Measurements from ENCODE around the gene TAPBPL.
"Not testable (repeated sequence)": the region's sequence is repeated elsewhere in the genome, so short reads cannot be mapped to it uniquely, and the experiment has no call there.

Gene TAPBPL

DNA sequence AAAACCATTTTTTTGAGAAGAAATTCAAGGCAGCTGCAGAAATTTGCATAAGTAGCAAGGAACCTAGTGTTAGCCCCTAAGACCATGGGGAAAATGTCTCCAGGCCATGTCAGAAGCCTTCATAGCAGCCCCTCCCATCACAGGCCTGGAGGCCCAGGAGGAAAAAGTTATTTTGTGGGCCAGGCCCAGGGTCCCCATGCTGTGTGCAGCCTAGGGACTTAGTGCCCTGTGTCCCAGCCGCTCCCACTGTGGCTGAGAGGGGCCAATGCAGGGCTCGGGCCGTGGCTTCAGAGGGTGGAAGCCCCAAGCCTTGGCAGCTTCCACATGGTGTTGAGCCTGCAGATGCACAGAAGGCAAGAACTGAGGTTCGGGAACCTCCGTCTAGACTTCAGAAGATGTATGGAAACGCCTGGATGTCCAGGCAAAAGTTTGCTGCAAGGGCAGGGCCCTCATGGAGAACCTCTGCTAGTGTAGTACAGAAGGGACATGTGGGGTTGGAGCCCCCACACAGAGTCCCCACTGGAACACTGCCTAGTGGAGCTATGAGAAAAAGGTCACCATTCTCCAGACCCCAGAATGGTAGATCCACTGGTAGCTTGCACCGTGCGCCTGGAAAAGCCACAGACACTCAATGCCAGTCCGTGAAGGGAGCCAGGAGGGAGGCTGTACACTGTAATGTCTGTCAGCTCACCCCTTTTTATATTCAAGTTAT lies 15.9 kb downstream of the TAPBPL start:
- peaks cover 31% of the 10 kb centered on the region for H3K36me3 ChIP-seq (ENCODE audit: insufficient read depth, low read depth, low read length)
- not testable (repeated sequence) for H3K9me3 ChIP-seq (ENCODE audit: insufficient read depth, low read depth, low read length); H3K4me1 ChIP-seq (ENCODE audit: insufficient read depth, low read length); H3K27ac ChIP-seq (ENCODE audit: low read length); H3K4me3 ChIP-seq (ENCODE audit: low read length); H3K9ac ChIP-seq (ENCODE audit: low read depth, low read length); H3K27me3 ChIP-seq (ENCODE audit: insufficient read depth, low read length)

DNA sequence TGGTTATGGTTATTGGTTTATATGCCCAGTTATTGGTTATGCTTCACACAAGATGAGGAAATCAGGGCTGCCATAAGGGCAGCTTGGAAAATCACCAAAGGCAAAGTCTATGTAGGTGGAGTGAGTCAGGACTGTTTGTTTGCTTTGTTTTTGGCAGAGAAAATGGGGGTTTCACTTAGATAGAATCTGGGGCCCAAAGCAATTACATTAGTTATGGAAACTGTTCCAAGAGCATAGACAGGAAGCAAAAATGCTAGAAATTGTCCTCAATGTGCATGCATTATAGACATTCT lies 16.4 kb downstream of the TAPBPL start:
- Histone ChIP-seq H3K27me3 (ENCODE audit: insufficient read depth, low read length) (peaks cover 10% of the 10 kb centered on the region; the same call in 1 of the 2 replicates), H3K9me3 (ENCODE audit: insufficient read depth, low read depth, low read length) (no peaks in the 10 kb centered on the region), H3K36me3 (ENCODE audit: insufficient read depth, low read depth, low read length) (peaks cover 26% of the 10 kb centered on the region), H3K9ac (ENCODE audit: low read depth, low read length) (no peak overlapping the region), H3K4me1 (ENCODE audit: insufficient read depth, low read length) (peaks cover 7% of the 10 kb centered on the region; the same call in 1 of the 2 replicates), H3K4me3 (ENCODE audit: low read length) (no peak overlapping the region), H3K27ac (ENCODE audit: low read length) (no peak overlapping the region)

DNA sequence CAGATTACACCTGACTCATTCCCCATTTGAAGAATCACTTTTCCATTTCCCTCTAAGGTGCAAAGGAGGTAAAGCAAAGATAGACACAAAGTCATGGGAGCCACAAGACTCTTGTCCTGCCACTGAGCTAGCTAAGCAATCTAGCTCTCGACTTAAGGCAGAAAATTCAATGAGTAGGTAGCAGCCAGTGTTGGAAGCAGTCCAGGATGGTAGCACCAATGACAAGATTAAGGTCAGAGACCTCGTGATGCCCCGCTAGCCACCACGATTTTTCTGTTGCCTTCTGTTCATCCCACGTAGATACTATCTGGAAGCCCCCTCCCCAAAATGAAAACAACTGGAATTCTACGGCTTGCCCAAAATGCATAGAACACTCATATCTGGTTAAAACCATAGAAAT lies 17.2 kb downstream of the TAPBPL start:
- peak overlapping the region; percentile 94; the same call in 1 of the 2 replicates for H3K4me3 ChIP-seq (ENCODE audit: low read length)

DNA sequence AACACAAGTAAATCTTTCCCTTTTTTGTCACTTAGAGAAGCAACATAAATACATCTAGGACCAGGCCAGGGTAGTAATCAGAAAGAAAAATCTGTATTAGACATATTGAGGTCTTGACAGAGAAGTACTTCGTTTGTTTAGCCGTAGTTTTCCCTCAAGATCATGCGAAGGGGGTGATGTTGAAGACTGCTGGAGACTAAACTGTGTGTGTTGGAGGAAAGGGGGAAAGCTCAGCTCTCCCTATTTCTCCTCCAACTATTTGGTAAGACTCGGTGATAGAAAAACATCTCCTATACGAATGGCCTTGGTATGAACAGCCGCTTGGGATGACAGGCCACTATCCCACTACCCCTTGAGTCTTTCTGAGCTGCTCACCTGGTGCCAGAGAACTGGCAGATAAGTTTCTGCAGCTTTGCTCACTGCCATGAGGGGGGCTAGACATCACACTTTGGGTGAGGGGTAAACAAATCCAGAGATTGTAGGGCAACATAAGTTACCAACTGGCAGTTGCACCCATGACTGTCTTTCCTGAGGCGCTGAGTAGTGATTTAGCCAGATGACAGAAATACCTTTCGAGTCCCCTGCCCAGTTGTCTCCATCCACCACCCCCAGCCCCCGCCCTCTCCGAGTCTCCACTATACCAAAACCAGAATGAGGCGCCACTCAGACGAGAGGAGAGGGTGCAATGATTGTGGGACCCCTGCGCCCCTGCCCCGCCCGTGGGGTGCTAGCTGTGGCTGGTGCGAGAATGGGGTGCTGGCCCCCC lies 17.9 kb downstream of the TAPBPL start:
- Histone ChIP-seq H3K4me1 (ENCODE audit: insufficient read depth, low read length) (peaks cover 7% of the 10 kb centered on the region; the same call in 1 of the 2 replicates), H3K27ac (ENCODE audit: low read length) (no peak overlapping the region), H3K4me3 (ENCODE audit: low read length) (peak overlapping the region; percentile 94), H3K9me3 (ENCODE audit: insufficient read depth, low read depth, low read length) (no peaks in the 10 kb centered on the region), H3K9ac (ENCODE audit: low read depth, low read length) (peak overlapping the region; percentile 70; the same call in 1 of the 2 replicates), H3K36me3 (ENCODE audit: insufficient read depth, low read depth, low read length) (peaks cover 10% of the 10 kb centered on the region), H3K27me3 (ENCODE audit: insufficient read depth, low read length) (peaks cover 10% of the 10 kb centered on the region; the same call in 1 of the 2 replicates)

More for the DNA sequence above, 17.2 kb downstream of the TAPBPL start:
- Histone ChIP-seq H3K27me3 (ENCODE audit: insufficient read depth, low read length) (peaks cover 10% of the 10 kb centered on the region; the same call in 1 of the 2 replicates), H3K9ac (ENCODE audit: low read depth, low read length) (no peak overlapping the region), H3K9me3 (ENCODE audit: insufficient read depth, low read depth, low read length) (no peaks in the 10 kb centered on the region), H3K4me1 (ENCODE audit: insufficient read depth, low read length) (peaks cover 7% of the 10 kb centered on the region; the same call in 1 of the 2 replicates), H3K27ac (ENCODE audit: low read length) (no peak overlapping the region), H3K36me3 (ENCODE audit: insufficient read depth, low read depth, low read length) (peaks cover 17% of the 10 kb centered on the region)

DNA sequence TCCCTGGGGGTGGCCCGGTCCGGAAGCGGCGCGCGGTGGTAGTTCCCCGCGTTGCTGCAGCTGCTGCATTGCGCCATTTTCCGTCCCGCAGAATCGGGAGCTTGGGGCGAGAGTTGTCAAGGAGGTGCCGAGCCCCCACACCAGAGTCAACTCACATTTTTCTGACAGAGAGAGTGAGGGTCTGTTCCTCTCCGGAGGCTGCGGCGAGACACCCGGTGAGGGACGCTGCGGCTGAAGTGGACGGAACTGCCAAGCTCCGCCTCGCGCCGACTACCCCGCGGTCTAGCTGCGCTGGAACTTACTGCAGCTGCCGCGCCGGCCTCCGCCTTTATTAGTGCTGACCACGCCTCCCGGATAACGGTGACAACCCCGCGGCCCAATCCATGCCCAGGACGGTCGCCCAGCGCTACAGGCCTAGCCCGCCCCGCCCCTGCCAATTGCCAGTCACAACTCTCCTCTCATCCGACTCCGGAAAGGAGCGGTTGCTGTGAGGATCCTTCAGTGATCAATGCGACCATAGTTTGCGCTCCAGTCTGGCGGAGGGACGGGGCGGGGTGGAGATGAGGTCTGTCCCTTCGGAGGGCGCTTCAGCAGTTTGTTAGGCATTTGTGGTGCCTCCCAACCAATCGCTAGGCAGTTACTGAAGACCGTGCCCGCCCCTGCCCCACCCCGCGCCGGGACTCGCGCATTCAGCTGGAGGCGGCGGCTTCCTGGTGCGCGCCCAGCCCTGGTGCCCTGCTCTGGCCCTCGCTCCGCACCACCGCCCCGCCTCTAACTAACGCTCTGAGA lies 18.7 kb downstream of the TAPBPL start, which contains the start of gene VAMP1:
Gene VAMP1 (minus strand): TSS at position 303 of the 789 bp plus-strand sequence. CDS start 146 bp downstream, at position 157.
- Histone ChIP-seq H3K4me1 (ENCODE audit: insufficient read depth, low read length) (peaks cover 7% of the 10 kb centered on the region; the same call in 1 of the 2 replicates), H3K4me3 (ENCODE audit: low read length) (peak within 1 kb of the TSS; percentile 94), H3K9ac (ENCODE audit: low read depth, low read length) (peak within 1 kb of the TSS; percentile 70; the same call in 1 of the 2 replicates), H3K27ac (ENCODE audit: low read length) (no peak within 1 kb of the TSS), H3K36me3 (ENCODE audit: insufficient read depth, low read depth, low read length) (peaks cover 7% of the 10 kb centered on the region; the same call in 1 of the 2 replicates), H3K9me3 (ENCODE audit: insufficient read depth, low read depth, low read length) (no peaks in the 10 kb centered on the region), H3K27me3 (ENCODE audit: insufficient read depth, low read length) (peaks cover 10% of the 10 kb centered on the region; the same call in 1 of the 2 replicates)

DNA sequence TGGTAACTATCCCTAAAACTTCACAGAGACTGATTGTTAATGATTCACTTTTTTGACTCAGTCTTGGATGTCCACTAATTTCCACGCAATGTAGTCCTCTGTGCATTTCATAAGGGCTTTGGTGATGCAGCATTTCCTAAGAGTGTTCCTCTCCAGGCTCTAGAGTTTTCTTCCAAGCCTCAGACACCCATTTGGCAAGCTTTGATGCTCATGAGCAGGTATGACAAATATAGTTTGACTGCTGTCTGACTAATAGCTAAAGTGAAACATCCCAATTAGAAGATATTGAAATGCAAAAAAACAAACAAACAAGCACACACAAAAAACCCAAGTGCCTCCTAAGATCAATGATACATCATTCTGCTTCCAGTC lies 20.1 kb downstream of the TAPBPL start:
- H3K9ac ChIP-seq (ENCODE audit: low read depth, low read length), result no peak overlapping the region
- peaks cover 4% of the 10 kb centered on the region; the same call in 1 of the 2 replicates for H3K36me3 ChIP-seq (ENCODE audit: insufficient read depth, low read depth, low read length)
- H3K4me1 ChIP-seq (ENCODE audit: insufficient read depth, low read length), result peaks cover 7% of the 10 kb centered on the region; the same call in 1 of the 2 replicates
- H3K27me3 ChIP-seq (ENCODE audit: insufficient read depth, low read length), result peaks cover 10% of the 10 kb centered on the region; the same call in 1 of the 2 replicates
- no peaks in the 10 kb centered on the region for H3K9me3 ChIP-seq (ENCODE audit: insufficient read depth, low read depth, low read length)
- H3K4me3 ChIP-seq (ENCODE audit: low read length), result no peak overlapping the region
- no peak overlapping the region for H3K27ac ChIP-seq (ENCODE audit: low read length)

DNA sequence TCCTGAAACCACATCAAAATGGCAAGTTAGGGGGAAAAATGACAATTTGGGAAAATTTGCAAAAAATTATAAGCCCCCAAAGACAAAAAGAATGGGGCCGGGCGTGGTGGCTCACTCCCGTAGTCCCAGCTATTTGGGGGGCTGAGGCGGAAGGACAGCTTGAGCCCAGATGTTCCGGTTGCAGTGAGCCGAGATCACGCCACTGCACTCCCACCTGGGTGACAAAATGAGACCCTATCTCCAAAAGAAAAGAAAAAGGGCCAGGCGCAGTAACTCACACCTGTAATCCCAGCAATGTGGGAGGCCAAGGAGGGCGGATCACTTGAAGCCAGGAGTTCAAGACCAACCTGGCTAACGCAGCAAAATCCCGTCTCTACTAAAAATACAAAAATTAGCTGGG lies 20.6 kb downstream of the TAPBPL start:
- Histone ChIP-seq H3K9me3 (ENCODE audit: insufficient read depth, low read depth, low read length) (no peaks in the 10 kb centered on the region), H3K9ac (ENCODE audit: low read depth, low read length) (no peak overlapping the region), H3K27ac (ENCODE audit: low read length) (no peak overlapping the region), H3K4me3 (ENCODE audit: low read length) (no peak overlapping the region), H3K4me1 (ENCODE audit: insufficient read depth, low read length) (peaks cover 7% of the 10 kb centered on the region; the same call in 1 of the 2 replicates), H3K36me3 (ENCODE audit: insufficient read depth, low read depth, low read length) (peaks cover 4% of the 10 kb centered on the region; the same call in 1 of the 2 replicates), H3K27me3 (ENCODE audit: insufficient read depth, low read length) (peaks cover 10% of the 10 kb centered on the region; the same call in 1 of the 2 replicates)

DNA sequence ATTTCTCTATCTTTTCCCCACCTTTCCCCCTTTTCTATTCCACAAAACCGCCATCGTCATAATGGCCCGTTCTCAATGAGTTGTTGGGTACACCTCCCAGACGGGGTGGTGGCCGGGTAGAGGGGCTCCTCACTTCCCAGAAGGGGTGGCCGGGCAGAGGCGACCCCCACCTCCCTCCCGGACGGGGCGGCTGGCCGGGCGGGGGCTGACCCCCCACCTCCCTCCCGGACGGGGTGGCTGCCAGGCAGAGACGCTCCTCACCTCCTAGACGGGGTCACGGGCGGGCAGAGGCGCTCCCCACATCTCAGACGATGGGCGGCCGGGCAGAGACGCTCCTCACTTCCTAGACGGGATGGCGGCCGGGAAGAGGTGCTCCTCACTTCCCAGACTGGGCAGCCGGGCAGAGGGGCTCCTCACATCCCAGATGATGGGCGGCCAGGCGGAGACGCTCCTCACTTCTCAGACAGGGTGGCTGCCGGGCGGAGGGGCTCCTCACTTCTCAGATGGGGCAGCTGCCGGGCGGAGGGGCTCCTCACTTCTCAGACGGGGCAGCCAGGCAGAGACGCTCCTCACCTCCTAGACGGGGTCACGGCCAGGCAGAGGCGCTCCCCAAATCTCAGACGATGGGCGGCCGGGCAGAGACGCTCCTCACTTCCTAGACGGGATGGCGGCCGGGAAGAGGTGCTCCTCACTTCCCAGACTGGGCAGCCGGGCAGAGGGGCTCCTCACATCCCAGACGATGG lies 23.6 kb downstream of the TAPBPL start:
- H3K27ac ChIP-seq (ENCODE audit: low read length); H3K27me3 ChIP-seq (ENCODE audit: insufficient read depth, low read length); H3K36me3 ChIP-seq (ENCODE audit: insufficient read depth, low read depth, low read length); H3K4me3 ChIP-seq (ENCODE audit: low read length); H3K9ac ChIP-seq (ENCODE audit: low read depth, low read length); H3K4me1 ChIP-seq (ENCODE audit: insufficient read depth, low read length); H3K9me3 ChIP-seq (ENCODE audit: insufficient read depth, low read depth, low read length): not testable (repeated sequence)

DNA sequence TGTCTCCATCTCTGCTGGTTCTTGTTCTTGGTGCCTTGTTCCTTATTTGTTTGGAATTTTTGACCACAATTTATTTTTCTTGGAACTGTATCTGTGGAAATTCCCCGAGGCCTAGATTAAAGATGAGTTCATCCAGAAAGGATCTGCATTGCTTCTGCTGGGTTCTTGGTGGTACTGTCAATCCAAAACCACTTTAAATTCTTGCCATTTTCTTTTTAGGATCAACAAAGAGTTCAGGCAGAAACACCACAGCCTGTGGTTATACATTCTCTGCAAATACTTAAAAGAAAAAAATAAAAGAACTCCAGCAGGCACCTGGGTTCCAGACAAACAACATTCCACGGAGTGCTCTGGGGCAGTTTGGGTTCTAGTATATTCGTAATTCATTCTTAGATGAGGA lies 24.6 kb downstream of the TAPBPL start:
- Histone ChIP-seq H3K9ac (ENCODE audit: low read depth, low read length) (no peak overlapping the region), H3K27ac (ENCODE audit: low read length) (no peak overlapping the region), H3K4me1 (ENCODE audit: insufficient read depth, low read length) (no peaks in the 10 kb centered on the region; the same call in 1 of the 2 replicates), H3K27me3 (ENCODE audit: insufficient read depth, low read length) (no peaks in the 10 kb centered on the region), H3K36me3 (ENCODE audit: insufficient read depth, low read depth, low read length) (no peaks in the 10 kb centered on the region), H3K9me3 (ENCODE audit: insufficient read depth, low read depth, low read length) (no peaks in the 10 kb centered on the region), H3K4me3 (ENCODE audit: low read length) (no peak overlapping the region)

DNA sequence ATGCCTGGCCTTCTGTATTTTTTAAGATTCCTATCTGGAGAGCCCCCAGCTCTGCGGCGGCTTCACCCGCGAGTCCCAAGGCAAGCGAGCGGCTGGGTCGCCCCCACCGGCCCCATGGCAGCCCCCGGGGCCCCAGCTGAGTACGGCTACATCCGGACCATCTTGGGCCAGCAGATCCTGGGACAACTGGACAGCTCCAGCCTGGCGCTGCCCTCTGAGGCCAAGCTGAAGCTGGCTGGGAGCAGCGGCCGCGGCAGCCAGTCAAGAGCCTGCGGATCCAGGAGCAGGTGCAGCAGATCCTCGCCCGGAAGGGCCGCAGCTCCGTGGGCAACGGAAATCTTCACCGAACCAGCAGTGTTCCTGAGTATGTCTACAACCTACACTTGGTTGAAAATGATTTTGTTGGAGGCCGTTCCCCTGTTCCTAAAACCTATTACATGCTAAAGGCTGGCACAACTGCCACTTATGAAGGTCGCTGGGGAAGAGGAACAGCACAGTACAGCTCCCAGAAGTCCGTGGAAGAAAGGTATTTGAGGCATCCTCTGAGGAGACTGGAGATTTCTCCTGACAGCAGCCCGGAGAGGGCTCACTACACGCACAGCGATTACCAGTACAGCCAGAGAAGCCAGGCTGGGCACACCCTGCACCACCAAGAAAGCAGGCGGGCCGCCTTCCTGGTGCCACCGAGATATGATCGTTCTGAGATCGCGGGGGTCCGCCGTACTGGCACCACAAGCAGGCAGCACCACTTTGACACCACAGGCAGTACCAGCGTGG lies 25.9 kb downstream of the TAPBPL start:
- not testable (repeated sequence) for H3K36me3 ChIP-seq (ENCODE audit: insufficient read depth, low read depth, low read length); H3K9me3 ChIP-seq (ENCODE audit: insufficient read depth, low read depth, low read length); H3K4me3 ChIP-seq (ENCODE audit: low read length); H3K4me1 ChIP-seq (ENCODE audit: insufficient read depth, low read length); H3K9ac ChIP-seq (ENCODE audit: low read depth, low read length); H3K27me3 ChIP-seq (ENCODE audit: insufficient read depth, low read length); H3K27ac ChIP-seq (ENCODE audit: low read length)
